ENCODE measurements around the gene HIVEP3.
A peak's percentile ranks its signal among the peaks of the same experiment; 100 is the strongest.

HIVEP3 gene

DNA sequence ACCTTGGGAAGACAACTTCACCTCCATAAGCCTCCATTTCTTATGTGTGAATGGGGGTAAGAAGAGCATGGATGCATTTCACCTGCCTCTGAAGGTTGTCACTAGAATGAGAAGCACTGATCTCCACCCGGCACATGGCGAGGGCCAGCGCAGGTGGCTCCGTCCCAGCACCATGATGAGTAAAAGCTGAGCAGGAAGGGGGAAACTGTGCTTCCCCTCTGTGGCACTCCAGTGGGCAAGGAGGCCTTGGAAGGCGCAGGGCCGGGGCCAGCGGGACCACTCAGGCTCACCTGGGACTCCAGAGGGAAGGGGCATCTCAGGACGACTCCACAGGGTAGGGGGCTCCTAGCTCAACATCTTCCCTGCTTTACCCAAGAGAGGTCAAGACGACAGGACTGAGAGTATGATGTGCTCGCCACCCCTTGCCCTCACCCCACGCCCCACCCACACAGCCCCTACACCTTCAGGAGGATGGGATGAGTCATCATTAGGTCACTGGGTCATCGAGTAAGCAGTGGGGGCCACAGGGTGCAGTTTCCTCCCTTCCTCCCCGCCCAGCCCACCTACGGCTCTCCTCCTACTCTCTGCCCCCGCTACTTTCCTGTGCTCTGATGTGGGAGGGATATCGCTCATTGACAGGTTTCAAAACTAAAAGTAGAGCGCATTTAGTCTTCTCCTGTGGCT is 112.1 kb downstream of the HIVEP3 start:
- no peaks in the 10 kb centered on the region for H3K9me3 ChIP-seq
- no peaks in the 10 kb centered on the region for H3K36me3 ChIP-seq
- H3K4me3 ChIP-seq, result no peak overlapping the region
- H3K27ac ChIP-seq, result no peak overlapping the region
- intact Hi-C loops (cut with DNase I; ENCODE audit: low total_unique reads), result no loop called here
- H3K27me3 ChIP-seq, result no peaks in the 10 kb centered on the region
- DNase-seq, result no peak
- TF ChIP-seq, protein P1, sequence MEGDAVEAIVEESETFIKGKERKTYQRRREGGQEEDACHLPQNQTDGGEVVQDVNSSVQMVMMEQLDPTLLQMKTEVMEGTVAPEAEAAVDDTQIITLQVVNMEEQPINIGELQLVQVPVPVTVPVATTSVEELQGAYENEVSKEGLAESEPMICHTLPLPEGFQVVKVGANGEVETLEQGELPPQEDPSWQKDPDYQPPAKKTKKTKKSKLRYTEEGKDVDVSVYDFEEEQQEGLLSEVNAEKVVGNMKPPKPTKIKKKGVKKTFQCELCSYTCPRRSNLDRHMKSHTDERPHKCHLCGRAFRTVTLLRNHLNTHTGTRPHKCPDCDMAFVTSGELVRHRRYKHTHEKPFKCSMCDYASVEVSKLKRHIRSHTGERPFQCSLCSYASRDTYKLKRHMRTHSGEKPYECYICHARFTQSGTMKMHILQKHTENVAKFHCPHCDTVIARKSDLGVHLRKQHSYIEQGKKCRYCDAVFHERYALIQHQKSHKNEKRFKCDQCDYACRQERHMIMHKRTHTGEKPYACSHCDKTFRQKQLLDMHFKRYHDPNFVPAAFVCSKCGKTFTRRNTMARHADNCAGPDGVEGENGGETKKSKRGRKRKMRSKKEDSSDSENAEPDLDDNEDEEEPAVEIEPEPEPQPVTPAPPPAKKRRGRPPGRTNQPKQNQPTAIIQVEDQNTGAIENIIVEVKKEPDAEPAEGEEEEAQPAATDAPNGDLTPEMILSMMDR (IDR thresholded peaks at IDR 0.05), result no peak
- peaks cover 0 to 17% (median 6%) of the 10 kb centered on the region in 4 donors for H3K4me1 ChIP-seq

- H3K27me3 ChIP-seq, result no peaks in the 10 kb centered on the region
- intact Hi-C loops (cut with DNase I; ENCODE audit: low total_unique reads), result no loop called here
- H3K4me1 ChIP-seq, result peaks cover 0 to 17% (median 6%) of the 10 kb centered on the region in 4 donors
- TF ChIP-seq, protein P1 (IDR thresholded peaks at IDR 0.05), result no peak
- DNase-seq, result no peak
- no peak overlapping the region for H3K4me3 ChIP-seq
- no peaks in the 10 kb centered on the region for H3K36me3 ChIP-seq
- no peak overlapping the region for H3K27ac ChIP-seq
- no peaks in the 10 kb centered on the region for H3K9me3 ChIP-seq
Observed at GRCh38 chr1:41805771-41806471, 112.8 kb downstream of the HIVEP3 start.

- intact Hi-C loops (cut with DNase I; ENCODE audit: low total_unique reads), result no loop called here
- DNase-seq, result no peak
Observed at GRCh38 chr1:41804176-41804575, 114.5 kb downstream of the HIVEP3 start.

DNA sequence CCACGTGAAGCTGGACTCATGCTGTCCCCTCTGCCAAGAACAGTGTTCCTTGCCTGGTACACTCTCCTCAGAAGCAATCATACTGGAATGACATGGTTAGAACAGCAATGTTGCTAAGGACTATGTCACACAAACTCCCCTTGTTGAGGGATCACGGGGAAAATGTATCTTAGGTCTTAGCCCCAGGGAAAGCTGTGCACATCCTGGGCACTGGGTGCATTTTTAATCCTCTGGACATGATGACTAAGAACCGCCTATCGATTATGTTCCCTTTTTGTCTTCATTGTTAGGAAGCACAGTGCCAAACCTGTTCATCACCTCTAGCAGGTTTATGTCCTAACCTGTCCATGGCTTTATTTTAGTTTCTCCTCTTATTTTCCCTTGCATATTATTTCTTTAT is 115.1 kb downstream of the HIVEP3 start:
- TF ChIP-seq, protein P1 (IDR thresholded peaks at IDR 0.05), result no peak
- no peak for DNase-seq
- H3K27me3 ChIP-seq, result no peaks in the 10 kb centered on the region
- no peaks in the 10 kb centered on the region for H3K9me3 ChIP-seq
- intact Hi-C loops (cut with DNase I; ENCODE audit: low total_unique reads), result no loop called here
- H3K4me3 ChIP-seq, result no peak overlapping the region
- H3K4me1 ChIP-seq, result peaks cover 0 to 17% (median 6%) of the 10 kb centered on the region in 4 donors
- peak overlapping the region; percentile 22 to 23 for H3K27ac ChIP-seq
- H3K36me3 ChIP-seq, result no peaks in the 10 kb centered on the region

More at GRCh38 chr1:41804176-41804575, 114.5 kb downstream of the HIVEP3 start:
- H3K36me3 ChIP-seq, result no peaks in the 10 kb centered on the region
- H3K4me1 ChIP-seq, result peaks cover 0 to 17% (median 6%) of the 10 kb centered on the region in 4 donors
- H3K27ac ChIP-seq, result no peak overlapping the region
- no peaks in the 10 kb centered on the region for H3K9me3 ChIP-seq
- H3K4me3 ChIP-seq, result no peak overlapping the region
- H3K27me3 ChIP-seq, result no peaks in the 10 kb centered on the region
- TF ChIP-seq, protein P1 (IDR thresholded peaks at IDR 0.05), result no peak

DNA sequence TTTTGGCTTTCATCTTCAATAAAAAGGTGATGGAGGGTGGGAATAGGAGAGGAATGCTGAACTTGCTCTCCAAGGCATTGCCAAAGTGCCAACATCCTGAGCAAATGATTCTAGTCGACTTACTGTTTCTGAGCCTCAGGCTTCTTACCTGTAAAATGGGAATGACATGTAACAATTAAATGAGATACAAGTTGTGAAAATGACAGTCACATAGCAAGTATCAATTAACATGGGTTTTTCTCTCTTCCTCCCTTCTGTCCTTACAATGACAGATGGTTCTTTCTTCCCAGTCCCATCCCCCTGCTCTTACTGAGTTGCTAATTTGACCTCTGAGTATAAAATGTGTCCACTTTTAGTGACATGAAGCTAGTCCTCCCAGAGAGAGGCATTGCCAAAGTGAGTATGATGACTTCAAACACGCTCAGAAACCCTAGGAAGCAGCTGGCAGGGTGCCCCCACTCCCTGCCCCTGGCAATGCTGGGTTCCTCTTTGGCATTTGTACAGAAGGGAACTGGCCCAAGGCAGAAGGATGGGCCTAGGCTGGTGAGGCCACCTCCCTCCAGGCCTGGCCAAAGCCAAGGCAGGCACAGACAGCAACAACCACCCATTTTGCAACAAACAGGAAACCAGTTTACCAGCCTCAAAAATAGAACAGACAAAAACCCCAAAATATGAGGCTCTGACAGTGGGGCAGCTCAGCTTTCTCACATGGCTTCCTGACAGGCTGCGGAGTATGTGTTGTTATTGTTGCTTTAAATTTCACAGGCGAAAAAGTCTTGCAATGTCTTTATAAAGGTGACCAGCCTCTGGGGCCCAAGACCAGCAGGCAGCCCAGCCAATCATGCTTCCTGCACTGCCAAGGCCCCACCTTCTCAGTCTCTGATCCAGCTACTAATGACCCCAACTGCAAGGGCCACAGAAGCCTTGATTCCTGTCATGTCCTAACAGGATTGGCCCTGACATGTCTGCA is 115.9 kb downstream of the HIVEP3 start:
- Histone ChIP-seq H3K4me3 (no peak overlapping the region), H3K36me3 (no peaks in the 10 kb centered on the region), H3K9me3 (no peaks in the 10 kb centered on the region), H3K27me3 (no peaks in the 10 kb centered on the region), H3K27ac (peak overlapping the region; percentile 22 to 23), H3K4me1 (peaks cover 0 to 17% (median 6%) of the 10 kb centered on the region in 4 donors)
- peak; percentile 75 to 85 for DNase-seq
- TF ChIP-seq, protein P1 (IDR thresholded peaks at IDR 0.05), result no peak
- intact Hi-C loops (cut with DNase I; ENCODE audit: low total_unique reads), result no loop called here

Measured in tibial artery (tissue), 4 donors.